ENCODE measurements around the gene STOML2. TPM values are rescaled to one million over a fixed set of nuclear protein-coding genes. Genes with fewer than 3 reads are reported as not detected.

The STOML2 gene
- total and polyA plus RNA-seq, 4 donors, result 50.3 to 116 (median 80.7) TPM

DNA sequence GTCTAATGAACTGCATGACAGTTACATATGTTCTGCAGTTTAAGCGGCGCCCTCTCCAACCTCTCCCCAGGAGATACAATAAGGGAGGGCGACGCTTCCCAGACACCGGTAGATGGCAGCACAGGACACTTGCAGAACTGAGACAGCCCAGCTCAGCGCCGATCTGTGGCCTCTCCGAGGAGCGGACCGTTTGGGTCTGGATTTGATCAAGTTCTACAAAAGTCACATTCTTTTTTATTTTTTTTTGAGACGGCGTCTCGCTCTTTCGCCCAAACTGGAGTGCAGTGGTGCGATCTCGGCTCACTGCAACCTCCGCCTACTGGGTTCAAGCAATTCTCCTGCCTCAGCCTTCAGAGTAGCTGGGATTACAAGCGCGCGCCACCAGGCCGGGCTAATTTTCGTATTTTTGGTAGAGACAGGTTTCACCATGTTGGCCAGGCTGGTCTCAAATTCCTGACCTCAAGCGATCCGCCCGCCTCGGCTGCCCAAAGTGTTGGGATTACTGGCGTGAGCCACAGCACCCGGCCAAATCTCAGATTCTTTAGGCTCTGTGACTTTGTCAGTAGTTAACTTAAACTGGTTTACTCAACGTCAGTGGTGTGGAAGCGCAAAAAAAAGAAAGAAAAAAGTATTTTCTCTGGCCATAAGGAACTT, 14.1 kb upstream of the STOML2 start:
- peak overlapping the region in 1 of 2 donors; percentile 71 for H3K9ac ChIP-seq (ENCODE audit: insufficient read depth in 1 of 2, low read length in 2 of 2)
- no peak overlapping the region for H3K4me3 ChIP-seq
- peaks cover 12 to 31% (median 19%) of the 10 kb centered on the region in 5 donors for H3K4me1 ChIP-seq (ENCODE audit: control insufficient read depth in 5 of 5, insufficient read depth in 5 of 5, low read length in 5 of 5)
- ATAC-seq (ENCODE audit: insufficient read depth, low FRiP score) (peak; percentile 72), DNase-seq (peak; percentile 92 to 96 (median 95))
- H3K27ac ChIP-seq (ENCODE audit: low read depth in 1 of 2, low read length in 1 of 2), result peak overlapping the region; percentile 34 to 90
- no peaks in the 10 kb centered on the region for H3K36me3 ChIP-seq (ENCODE audit: control insufficient read depth in 4 of 4, insufficient read depth in 4 of 4, low read length in 4 of 4)
- no peaks in the 10 kb centered on the region for H3K27me3 ChIP-seq (ENCODE audit: control insufficient read depth in 3 of 3, insufficient read depth in 3 of 3, low read length in 2 of 3)
- 21 to 28% methylated on average over 30 of the region's 30 CpGs for WGBS, 2 donors
- TF ChIP-seq, protein P1, sequence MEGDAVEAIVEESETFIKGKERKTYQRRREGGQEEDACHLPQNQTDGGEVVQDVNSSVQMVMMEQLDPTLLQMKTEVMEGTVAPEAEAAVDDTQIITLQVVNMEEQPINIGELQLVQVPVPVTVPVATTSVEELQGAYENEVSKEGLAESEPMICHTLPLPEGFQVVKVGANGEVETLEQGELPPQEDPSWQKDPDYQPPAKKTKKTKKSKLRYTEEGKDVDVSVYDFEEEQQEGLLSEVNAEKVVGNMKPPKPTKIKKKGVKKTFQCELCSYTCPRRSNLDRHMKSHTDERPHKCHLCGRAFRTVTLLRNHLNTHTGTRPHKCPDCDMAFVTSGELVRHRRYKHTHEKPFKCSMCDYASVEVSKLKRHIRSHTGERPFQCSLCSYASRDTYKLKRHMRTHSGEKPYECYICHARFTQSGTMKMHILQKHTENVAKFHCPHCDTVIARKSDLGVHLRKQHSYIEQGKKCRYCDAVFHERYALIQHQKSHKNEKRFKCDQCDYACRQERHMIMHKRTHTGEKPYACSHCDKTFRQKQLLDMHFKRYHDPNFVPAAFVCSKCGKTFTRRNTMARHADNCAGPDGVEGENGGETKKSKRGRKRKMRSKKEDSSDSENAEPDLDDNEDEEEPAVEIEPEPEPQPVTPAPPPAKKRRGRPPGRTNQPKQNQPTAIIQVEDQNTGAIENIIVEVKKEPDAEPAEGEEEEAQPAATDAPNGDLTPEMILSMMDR (IDR thresholded peaks at IDR 0.05; ENCODE audit: control extremely low read depth, extremely low read depth), result peak; percentile 95
- no peaks in the 10 kb centered on the region for H3K9me3 ChIP-seq (ENCODE audit: control insufficient read depth in 4 of 4, insufficient read depth in 3 of 4, low read length in 3 of 4)

DNA sequence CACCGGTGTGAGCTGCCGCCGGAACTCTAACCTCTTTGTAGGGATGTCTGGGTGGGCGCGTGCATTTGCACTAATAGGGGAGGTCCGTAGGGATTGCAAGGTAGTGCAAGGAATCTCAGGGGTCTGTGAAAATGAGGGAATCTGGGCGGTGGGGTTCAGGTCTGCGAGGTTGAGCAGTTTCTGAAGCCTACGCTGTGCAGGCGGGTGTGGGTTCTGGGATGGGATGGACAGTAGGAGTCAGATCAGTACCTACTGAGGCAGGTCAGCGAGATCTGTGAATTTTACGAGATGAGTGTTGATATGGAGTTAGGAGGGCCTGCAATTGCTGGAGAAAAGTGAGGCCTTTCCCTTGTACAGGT, 13.6 kb upstream of the STOML2 start:
- peak overlapping the region; percentile 24 to 90 for H3K27ac ChIP-seq (ENCODE audit: low read depth in 1 of 2, low read length in 1 of 2)
- WGBS, 2 donors, result 0 to 1% methylated on average over 12 of the region's 12 CpGs
- H3K27me3 ChIP-seq (ENCODE audit: control insufficient read depth in 3 of 3, insufficient read depth in 3 of 3, low read length in 2 of 3), result no peaks in the 10 kb centered on the region
- ATAC-seq (ENCODE audit: insufficient read depth, low FRiP score), result no peak
- H3K4me3 ChIP-seq, result no peak overlapping the region
- no peaks in the 10 kb centered on the region for H3K9me3 ChIP-seq (ENCODE audit: control insufficient read depth in 4 of 4, insufficient read depth in 3 of 4, low read length in 3 of 4)
- no peaks in the 10 kb centered on the region for H3K36me3 ChIP-seq (ENCODE audit: control insufficient read depth in 4 of 4, insufficient read depth in 4 of 4, low read length in 4 of 4)
- H3K4me1 ChIP-seq (ENCODE audit: control insufficient read depth in 5 of 5, insufficient read depth in 5 of 5, low read length in 5 of 5), result peaks cover 14 to 35% (median 24%) of the 10 kb centered on the region in 5 donors
- peak overlapping the region in 1 of 2 donors; percentile 19 for H3K9ac ChIP-seq (ENCODE audit: insufficient read depth in 1 of 2, low read length in 2 of 2)
- TF ChIP-seq, protein P1 (IDR thresholded peaks at IDR 0.05; ENCODE audit: control extremely low read depth, extremely low read depth), result no peak
- no peak for DNase-seq

DNA sequence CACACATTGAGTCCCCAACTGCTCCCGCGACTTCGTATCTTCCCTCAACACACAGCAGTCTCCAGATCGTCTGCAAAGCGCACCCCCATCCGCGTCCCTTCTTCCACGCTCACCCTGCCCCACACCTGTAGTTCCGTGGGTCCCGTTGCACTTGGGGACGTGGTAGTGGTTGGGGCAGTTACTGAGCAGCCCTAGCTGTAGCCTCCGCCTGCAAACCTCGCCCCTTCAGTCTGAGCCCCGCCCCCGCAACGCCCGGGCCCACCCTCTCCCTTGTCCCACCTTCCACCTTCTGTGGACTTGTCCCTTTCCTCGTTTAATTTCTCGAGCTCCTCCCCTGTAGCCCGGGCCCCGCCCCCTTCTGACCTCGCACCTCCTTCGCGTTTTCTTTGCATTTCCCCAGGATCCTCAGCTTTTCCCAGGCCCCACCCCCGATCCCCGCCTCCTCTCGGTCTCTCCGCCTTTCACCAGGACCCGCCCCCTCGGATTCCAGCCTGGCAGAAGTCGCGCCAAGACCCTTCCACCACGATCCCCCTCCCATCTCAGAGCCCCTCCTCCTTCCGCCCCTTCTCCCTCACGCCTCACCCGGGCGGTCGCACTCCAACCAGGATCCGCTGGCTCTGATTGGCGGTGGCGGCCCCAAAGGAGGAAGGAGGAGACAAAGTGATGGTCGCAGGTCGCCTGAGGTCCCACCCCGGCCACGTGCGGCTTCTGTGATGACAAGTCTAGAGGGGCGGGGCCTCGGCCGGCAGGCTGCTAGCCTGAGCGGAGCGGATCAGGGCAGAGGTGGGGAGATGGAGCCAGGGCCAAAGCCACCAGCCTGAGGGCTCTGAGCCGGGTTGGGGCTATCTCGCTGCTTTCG, 13.0 kb upstream of the STOML2 start, which contains the start of gene ATOSB:
ATOSB (minus strand) TSS at position 183 of the 859 bp plus-strand sequence. CDS start 7,588 bp downstream, outside the sequence.
- 0 to 1% methylated on average over 52 to 54 of the region's 54 CpGs for WGBS, 2 donors
- TF ChIP-seq, protein P1 (IDR thresholded peaks at IDR 0.05; ENCODE audit: control extremely low read depth, extremely low read depth), result no peak
- peak within 1 kb of the TSS in 1 of 2 donors; percentile 85 for H3K9ac ChIP-seq (ENCODE audit: insufficient read depth in 1 of 2, low read length in 2 of 2)
- H3K36me3 ChIP-seq (ENCODE audit: control insufficient read depth in 4 of 4, insufficient read depth in 4 of 4, low read length in 4 of 4), result no peaks in the 10 kb centered on the region
- no peaks in the 10 kb centered on the region for H3K27me3 ChIP-seq (ENCODE audit: control insufficient read depth in 3 of 3, insufficient read depth in 3 of 3, low read length in 2 of 3)
- peak within 1 kb of the TSS; percentile 57 for H3K4me3 ChIP-seq
- H3K4me1 ChIP-seq (ENCODE audit: control insufficient read depth in 5 of 5, insufficient read depth in 5 of 5, low read length in 5 of 5), result peaks cover 14 to 38% (median 24%) of the 10 kb centered on the region in 5 donors
- peak within 1 kb of the TSS; percentile 90 to 92 for H3K27ac ChIP-seq (ENCODE audit: low read depth in 1 of 2, low read length in 1 of 2)
- peak; percentile 99 for DNase-seq
- H3K9me3 ChIP-seq (ENCODE audit: control insufficient read depth in 4 of 4, insufficient read depth in 3 of 4, low read length in 3 of 4), result no peaks in the 10 kb centered on the region
- peak; percentile 60 for ATAC-seq (ENCODE audit: insufficient read depth, low FRiP score)
